HEK293 (cell line): ENCODE measurements around the gene OR10A3.

Experiments
- CTCF ChIP-seq: fragments of 450-650 bp; formaldehyde crosslinking; IDR thresholded peaks from 2 replicates; pipeline ENCODE4 v1.5.1; 2016; ENCODE audit warnings: missing biosample characterization, missing genetic modification characterization
- GLI4 ChIP-seq: fragments of 450-650 bp; formaldehyde crosslinking; IDR thresholded peaks from 2 replicates; pipeline ENCODE4 v1.5.1; 2016; ENCODE audit warnings: missing biosample characterization, missing genetic modification characterization
- REST ChIP-seq: fragments of 450-650 bp; formaldehyde crosslinking; IDR thresholded peaks from 2 replicates; pipeline ENCODE4 v1.5.1; 2016; ENCODE audit warnings: missing biosample characterization, missing genetic modification characterization
- SETDB1 ChIP-seq: IDR thresholded peaks from one replicate; pipeline ENCODE4 v1.6.1; 2017; ENCODE audit warnings: mild to moderate bottlenecking, low read length, moderate library complexity, mixed read lengths; ENCODE audit not compliant: insufficient read length
- SP7 ChIP-seq: fragments of 450-650 bp; formaldehyde crosslinking; IDR thresholded peaks from 2 replicates; pipeline ENCODE4 v1.5.1; 2016; ENCODE audit warnings: missing biosample characterization, missing genetic modification characterization
- TRIM28 ChIP-seq: IDR thresholded peaks from 2 replicates; pipeline ENCODE4 v1.6.1; 2011; ENCODE audit warnings: low read length, control low read depth, borderline replicate concordance
- ZNF274 ChIP-seq, 2 experiments: fragments of 200-500 bp in 1 of 2; fragments of 450-650 bp in 1 of 2; sonication (Bioruptor generic) in 1 of 2; formaldehyde crosslinking in 1 of 2; IDR thresholded peaks; 2 replicates each; pipeline versions ENCODE4 v1.5.1 to v1.6.1; 2014 to 2016; ENCODE audit warnings: borderline replicate concordance in 1 of 2, inconsistent platforms in 1 of 2, low read length in 1 of 2, missing biosample characterization in 1 of 2, missing genetic modification characterization in 1 of 2
- ZNF335 ChIP-seq: fragments of 450-650 bp; formaldehyde crosslinking; conservative IDR thresholded peaks from 2 replicates; pipeline ENCODE4 v1.5.1; 2016; ENCODE audit warnings: missing biosample characterization, missing genetic modification characterization
- ZNF350 ChIP-seq: fragments of 450-650 bp; formaldehyde crosslinking; IDR thresholded peaks from 2 replicates; pipeline ENCODE4 v1.5.0; 2017; ENCODE audit warnings: missing biosample characterization, mild to moderate bottlenecking, missing genetic modification characterization
- ZNF416 ChIP-seq: fragments of 450-650 bp; formaldehyde crosslinking; IDR thresholded peaks from 2 replicates; pipeline ENCODE4 v1.5.1; 2016; ENCODE audit warnings: missing biosample characterization, missing genetic modification characterization
- ZNF433 ChIP-seq: fragments of 450-650 bp; formaldehyde crosslinking; IDR thresholded peaks from 2 replicates; pipeline ENCODE4 v1.5.1; 2016; ENCODE audit warnings: missing biosample characterization, missing genetic modification characterization, low read depth
- ZNF449 ChIP-seq: fragments of 450-650 bp; formaldehyde crosslinking; IDR thresholded peaks from 2 replicates; pipeline ENCODE4 v1.5.1; 2017; ENCODE audit warnings: missing biosample characterization, mild to moderate bottlenecking, missing genetic modification characterization, moderate library complexity
- ZNF629 ChIP-seq: fragments of 450-650 bp; formaldehyde crosslinking; IDR thresholded peaks from 2 replicates; pipeline ENCODE4 v1.5.1; 2017; ENCODE audit warnings: missing biosample characterization, missing genetic modification characterization
- ZSCAN5A ChIP-seq: fragments of 450-650 bp; formaldehyde crosslinking; IDR thresholded peaks from 2 replicates; pipeline ENCODE4 v1.5.1; 2016; ENCODE audit warnings: missing biosample characterization, missing genetic modification characterization

GRCh38 chr11:7906481-7906880 lies 35.0 kb downstream of the OR10A3 start:
- TF ChIP-seq CTCF (tag by site-specific recombination), result no peak
- no peak for TF ChIP-seq ZNF433
- no peak for TF ChIP-seq TRIM28
- TF ChIP-seq SETDB1, result no peak
- no peak for TF ChIP-seq ZNF274 (IDR thresholded peaks at IDR 0.05; ENCODE audit: low read length)
- TF ChIP-seq ZNF274 (tag by site-specific recombination; IDR thresholded peaks at IDR 0.05; ENCODE audit: borderline replicate concordance), result no peak
- TF ChIP-seq SP7 (tag by site-specific recombination), result no peak
- no peak for TF ChIP-seq GLI4 (tag by site-specific recombination)
- no peak for TF ChIP-seq REST (tag by site-specific recombination)
- no peak for TF ChIP-seq ZNF629 (tag by site-specific recombination)
- no peak for TF ChIP-seq ZNF335 (tag by site-specific recombination)
- no peak for TF ChIP-seq ZSCAN5A (tag by site-specific recombination)
- no peak for TF ChIP-seq ZNF416 (tag by site-specific recombination)
- TF ChIP-seq ZNF449, result no peak
- TF ChIP-seq ZNF350 (tag by site-specific recombination), result no peak
